Memory B cell (primary cell): ENCODE results near the gene CCDC88A.

Experiments used
- ATAC-seq: fragments of 150-1000 bp; cut with Tn5 transposase; 2 replicates; pipeline ENCODE4 v1.10.0; 2021; ENCODE audit warnings: low read depth, mild to moderate bottlenecking, moderate library complexity
- DNase-seq, 2 donors: peaks; one replicate each; pipeline ENCODE4 v3.0.0; 2022; ENCODE audit warnings: low spot score in 2 of 2
- H3K27ac Mint-ChIP-seq: one replicate; pipeline ENCODE4 v1.8.0; 2022; ENCODE audit warnings: mild to moderate bottlenecking, moderate library complexity, mixed read lengths
- H3K27me3 Mint-ChIP-seq: one replicate; pipeline ENCODE4 v1.8.0; 2022; ENCODE audit warnings: mixed read lengths
- H3K36me3 Mint-ChIP-seq: one replicate; pipeline ENCODE4 v1.8.0; 2022; ENCODE audit warnings: mild to moderate bottlenecking, mixed read lengths
- H3K4me1 Mint-ChIP-seq: one replicate; pipeline ENCODE4 v1.8.0; 2022; ENCODE audit warnings: mixed read lengths
- H3K4me3 Mint-ChIP-seq: one replicate; pipeline ENCODE4 v1.8.0; 2022; ENCODE audit warnings: mild to moderate bottlenecking, moderate library complexity, mixed read lengths
- H3K9me3 Mint-ChIP-seq: one replicate; pipeline ENCODE4 v1.8.0; 2022; ENCODE audit warnings: mixed read lengths

Gene CCDC88A

DNA sequence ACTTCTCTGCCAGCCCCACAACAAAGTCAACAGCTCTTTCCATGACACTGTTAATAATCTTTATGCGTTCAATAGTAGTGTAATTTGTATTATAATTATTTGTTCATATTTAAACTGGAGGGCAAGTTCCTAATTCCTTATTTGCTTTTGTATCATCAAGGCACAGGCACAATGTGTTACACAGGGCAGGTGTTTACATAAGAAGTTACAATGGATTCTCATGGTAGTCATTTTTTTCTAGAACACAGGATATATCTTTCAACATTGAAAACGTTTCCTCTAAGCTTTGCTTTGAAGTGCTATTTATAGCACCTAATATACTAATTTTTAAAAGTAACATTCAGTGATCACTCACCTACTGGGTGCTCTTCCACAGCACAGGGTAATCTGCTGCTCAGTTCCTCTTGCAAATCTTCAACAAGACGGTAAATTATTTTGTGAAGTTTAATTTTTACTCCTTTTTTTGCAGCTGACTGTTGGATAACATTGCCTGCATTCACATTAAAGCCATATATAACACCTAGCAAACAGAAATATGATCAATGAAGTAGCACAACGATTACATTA, 179.9 kb downstream of the CCDC88A start:
- Mint-ChIP-seq H3K27ac (no peak overlapping the region), H3K36me3 (peaks cover 12% of the 10 kb centered on the region), H3K9me3 (no peaks in the 10 kb centered on the region), H3K4me3 (no peak overlapping the region), H3K4me1 (no peaks in the 10 kb centered on the region), H3K27me3 (no peaks in the 10 kb centered on the region)
- DNase-seq: no peak
- ATAC-seq: no peak
